Tibial nerve (tissue), 4 donors: ENCODE data around the gene MTG2. TPM values are rescaled to one million over a fixed set of nuclear protein-coding genes. Genes with fewer than 3 reads are reported as not detected.

ENCODE experiments used
- DNase-seq, 2 donors: peaks; one replicate each; pipeline ENCODE4 v3.0.0-alpha.2; 2019; ENCODE audit warnings: low spot score in 2 of 2
- H3K27ac ChIP-seq, 4 donors: fragments of 200-600 bp; sonication (generic) in 3 of 4; one replicate each; pipeline ENCODE4 v1.5.1; 2017 to 2019; ENCODE audit warnings: mild to moderate bottlenecking in 1 of 4
- H3K27me3 ChIP-seq, 2 donors: fragments of 200-600 bp; sonication (generic) in 1 of 2; one replicate each; pipeline versions ENCODE4 v1.5.1 to v1.6.0; 2017 to 2019
- H3K36me3 ChIP-seq, 3 donors: fragments of 200-600 bp; sonication (generic); one replicate each; pipeline ENCODE4 v1.5.1; 2018 to 2019
- H3K4me1 ChIP-seq, 4 donors: fragments of 200-600 bp; sonication (generic) in 3 of 4; one replicate each; pipeline ENCODE4 v1.5.1; 2017 to 2019
- H3K4me3 ChIP-seq, 4 donors: fragments of 200-600 bp; sonication (generic) in 3 of 4; one replicate each; pipeline ENCODE4 v1.5.1; 2017 to 2019; ENCODE audit warnings: mild to moderate bottlenecking in 1 of 4, moderate library complexity in 1 of 4
- H3K9me3 ChIP-seq, 4 donors: fragments of 200-600 bp; sonication (generic) in 3 of 4; one replicate each; pipeline ENCODE4 v1.5.1; 2017 to 2019
- CTCF ChIP-seq, 5 experiments: fragments of 200-600 bp in 3 of 5; fragments of 450-650 bp in 2 of 5; sonication (generic) in 3 of 5; IDR thresholded peaks; one replicate each; pipeline ENCODE4 v1.5.1; 2016 to 2019; ENCODE audit warnings: antibody characterized with exemption in 5 of 5, mild to moderate bottlenecking in 3 of 5, moderate library complexity in 2 of 5
- EP300 ChIP-seq, 2 donors: sonication (generic); formaldehyde crosslinking; IDR thresholded peaks; one replicate each; pipeline ENCODE4 v1.6.1; 2017; ENCODE audit warnings: antibody characterized with exemption in 2 of 2, mild to moderate bottlenecking in 1 of 2
- POLR2A ChIP-seq, 2 donors: fragments of 450-650 bp; IDR thresholded peaks; one replicate each; pipeline ENCODE4 v1.6.1; 2017; ENCODE audit warnings: antibody characterized with exemption in 2 of 2, mild to moderate bottlenecking in 2 of 2, moderate library complexity in 2 of 2
- WGBS, 2 donors: methylation state at CpG; one replicate each; pipeline ENCODE4 v1.1.5; 2018; 5-methylcytosine and 5-hydroxymethylcytosine counted together
- total RNA-seq, 4 donors: library from RNA; depleted of rRNA; stranded (reverse); fragments of >200 nt; gene quantifications; one replicate each; pipeline ENCODE4 v1.1.0, GENCODE V29; 2016

MTG2 gene
- total RNA-seq, 4 donors from 2014 or later, result 24.7 to 46.9 (median 41.6) TPM

GRCh38 chr20:62142252-62143080 is 40.4 kb upstream of the MTG2 start:
- WGBS, 2 donors, result 1% methylated on average over 26 to 34 of the region's 71 CpGs
- Histone ChIP-seq H3K27me3 (no peaks in the 10 kb centered on the region), H3K27ac (peak overlapping the region; percentile 89 to 99 (median 96)), H3K9me3 (no peaks in the 10 kb centered on the region), H3K4me1 (peaks cover 4 to 56% (median 29%) of the 10 kb centered on the region in 4 donors), H3K36me3 (peaks cover 7 to 29% (median 24%) of the 10 kb centered on the region in 3 donors), H3K4me3 (peak overlapping the region; percentile 71 to 96 (median 78))
- DNase-seq, result no peak
- TF ChIP-seq EP300 (IDR thresholded peaks at IDR 0.05) (no peak), CTCF (IDR thresholded peaks at IDR 0.05) (no peak), POLR2A (IDR thresholded peaks at IDR 0.05) (no peak)

- Histone ChIP-seq H3K4me3 (peak within 1 kb of the TSS; percentile 71 to 96 (median 78)), H3K36me3 (peaks cover 7 to 21% (median 15%) of the 10 kb centered on the region in 3 donors), H3K4me1 (peaks cover 4 to 60% (median 29%) of the 10 kb centered on the region in 4 donors), H3K27ac (peak within 1 kb of the TSS; percentile 89 to 99 (median 96)), H3K9me3 (no peaks in the 10 kb centered on the region), H3K27me3 (no peaks in the 10 kb centered on the region)
- peak in 1 of 2 donors; percentile 83 for TF ChIP-seq EP300 (IDR thresholded peaks at IDR 0.05)
- no peak for TF ChIP-seq CTCF (IDR thresholded peaks at IDR 0.05)
- TF ChIP-seq POLR2A (IDR thresholded peaks at IDR 0.05), result peak; percentile 92
- 0 to 1% methylated on average over 47 to 50 of the region's 148 CpGs for WGBS, 2 donors
- peak; percentile 68 to 73 for DNase-seq
Measured at GRCh38 chr20:62143081-62143956, 39.5 kb upstream of the MTG2 start, which contains the start of the genes PSMA7 and SS18L1. TSS of gene PSMA7 (minus strand) at chr20:62143394. CDS start at chr20:62143303, 91 bp downstream. TSS of gene SS18L1 (plus strand) at chr20:62143769. CDS start at chr20:62143821, 52 bp downstream.

- H3K27ac ChIP-seq, result peak overlapping the region; percentile 89 to 99 (median 94)
- H3K9me3 ChIP-seq, result no peaks in the 10 kb centered on the region
- H3K36me3 ChIP-seq, result peaks cover under 1 to 12% (median 6%) of the 10 kb centered on the region in 3 donors
- no peaks in the 10 kb centered on the region for H3K27me3 ChIP-seq
- peak in 1 of 2 donors; percentile 50 for TF ChIP-seq EP300 (IDR thresholded peaks at IDR 0.05)
- TF ChIP-seq POLR2A (IDR thresholded peaks at IDR 0.05), result no peak
- peak in 1 of 5 experiments; percentile 23 for TF ChIP-seq CTCF (IDR thresholded peaks at IDR 0.05)
- peak in 1 of 2 donors; percentile 31 for DNase-seq
- peaks cover 4 to 69% (median 29%) of the 10 kb centered on the region in 4 donors for H3K4me1 ChIP-seq
- WGBS, 2 donors, result 0 to 1% methylated on average over 37 to 53 of the region's 104 CpGs
- H3K4me3 ChIP-seq, result peak overlapping the region; percentile 59 to 96 (median 74)
Measured at GRCh38 chr20:62143957-62144825, 38.6 kb upstream of the MTG2 start.

GRCh38 chr20:62145688-62146018 is 37.2 kb upstream of the MTG2 start:
- Histone ChIP-seq H3K27me3 (no peaks in the 10 kb centered on the region), H3K4me3 (no peak overlapping the region), H3K4me1 (peaks cover 4 to 69% (median 28%) of the 10 kb centered on the region in 4 donors), H3K36me3 (no peaks in the 10 kb centered on the region), H3K27ac (no peak overlapping the region), H3K9me3 (no peaks in the 10 kb centered on the region)
- no peak for TF ChIP-seq EP300 (IDR thresholded peaks at IDR 0.05)
- no peak for TF ChIP-seq POLR2A (IDR thresholded peaks at IDR 0.05)
- TF ChIP-seq CTCF (IDR thresholded peaks at IDR 0.05), result no peak
- 95 to 96% methylated on average over 7 of the region's 7 CpGs for WGBS, 2 donors
- no peak for DNase-seq
